HL-60 (cell line): ENCODE data around the gene TK2.
"Not testable (repeated sequence)": the region's sequence is repeated elsewhere in the genome, so short reads cannot be mapped to it uniquely, and the experiment has no call there.

Experiments used
- DNase-seq, 2 experiments: peaks; one replicate each; pipeline ENCODE4 v3.0.0-alpha.2; 2010 to 2020; ENCODE audit warnings: low read depth in 1 of 2, low spot score in 1 of 2
- H3K27ac ChIP-seq: fragments of 250-450 bp; sonication (Bioruptor Pico); replicated peaks from 2 replicates; pipeline ENCODE4 v1.5.1; 2020; ENCODE audit warnings: mild to moderate bottlenecking, moderate library complexity
- H3K27me3 ChIP-seq: fragments of 250-450 bp; sonication (Bioruptor Pico); 2 replicates; pipeline ENCODE4 v1.5.1; 2021; ENCODE audit warnings: mild to moderate bottlenecking, moderate library complexity; ENCODE audit not compliant: insufficient read depth, poor library complexity, severe bottlenecking
- H3K4me3 ChIP-seq: replicated peaks from 2 replicates; pipeline ENCODE4 v1.5.1; 2011; ENCODE audit warnings: mild to moderate bottlenecking, control low read depth, low read length; ENCODE audit not compliant: insufficient read depth
- GABPA ChIP-seq: IDR thresholded peaks from 2 replicates; pipeline ENCODE4 v1.6.1; 2012; ENCODE audit warnings: low read depth
- POLR2AphosphoS5 ChIP-seq: IDR thresholded peaks from 2 replicates; pipeline ENCODE4 v1.6.1; 2012; ENCODE audit warnings: low read depth
- SPI1 ChIP-seq: IDR thresholded peaks from 2 replicates; pipeline ENCODE4 v1.6.1; 2012; ENCODE audit warnings: low read depth, mild to moderate bottlenecking, borderline replicate concordance
- TF ChIP-seq, protein P1 (sequence below): IDR thresholded peaks from one replicate; pipeline ENCODE4 v1.5.1; 2011; ENCODE audit warnings: low read length, control low read depth, inconsistent platforms; ENCODE audit not compliant: insufficient read depth
- TF ChIP-seq, protein P2 (sequence below): IDR thresholded peaks from 2 replicates; pipeline ENCODE4 v1.6.1; 2012; ENCODE audit warnings: low read depth; ENCODE audit not compliant: insufficient replicate concordance

The TK2 gene

DNA sequence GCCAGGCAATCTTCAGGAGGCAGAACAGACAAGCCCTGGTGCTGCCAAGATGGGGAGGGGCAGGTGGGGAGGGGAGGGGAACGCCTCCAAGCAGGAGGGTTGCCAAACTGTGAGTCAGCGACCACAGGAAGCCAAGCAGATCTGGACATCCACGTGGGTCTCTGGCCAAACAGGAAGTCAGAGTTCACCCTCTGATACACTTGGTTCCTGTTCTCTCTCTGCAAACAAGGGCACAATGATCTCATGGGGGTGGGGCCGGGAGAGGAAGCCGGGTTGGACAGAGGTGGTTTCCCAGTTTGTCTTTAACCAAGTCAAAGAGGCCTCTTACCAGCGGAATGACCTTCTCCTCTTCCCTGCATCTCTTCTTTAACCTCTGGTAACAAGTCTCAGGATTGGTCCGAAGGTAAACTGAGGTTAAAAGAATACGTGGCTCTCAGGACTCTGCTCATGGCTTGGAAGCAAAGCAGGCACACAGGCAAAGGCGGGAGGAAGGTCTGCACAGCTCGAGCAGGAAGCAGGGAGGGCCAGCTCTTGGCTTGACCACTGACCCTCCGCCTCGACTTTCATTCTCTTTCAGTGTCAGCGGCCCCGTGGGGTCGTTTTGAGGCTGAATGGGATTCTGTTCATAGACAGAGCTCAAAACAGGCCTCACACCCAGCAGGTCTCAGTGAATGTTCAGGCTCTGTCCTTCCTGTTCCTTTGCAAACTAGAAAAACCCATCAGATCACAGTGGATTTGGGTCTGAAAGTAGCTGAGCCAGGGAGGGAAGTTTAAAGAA lies 32.9 kb downstream of the TK2 start:
- DNase-seq = peak; percentile 100
- peak overlapping the region; percentile 95 for H3K27ac ChIP-seq
- H3K27me3 ChIP-seq = no peaks in the 10 kb centered on the region
- TF ChIP-seq, protein P1, sequence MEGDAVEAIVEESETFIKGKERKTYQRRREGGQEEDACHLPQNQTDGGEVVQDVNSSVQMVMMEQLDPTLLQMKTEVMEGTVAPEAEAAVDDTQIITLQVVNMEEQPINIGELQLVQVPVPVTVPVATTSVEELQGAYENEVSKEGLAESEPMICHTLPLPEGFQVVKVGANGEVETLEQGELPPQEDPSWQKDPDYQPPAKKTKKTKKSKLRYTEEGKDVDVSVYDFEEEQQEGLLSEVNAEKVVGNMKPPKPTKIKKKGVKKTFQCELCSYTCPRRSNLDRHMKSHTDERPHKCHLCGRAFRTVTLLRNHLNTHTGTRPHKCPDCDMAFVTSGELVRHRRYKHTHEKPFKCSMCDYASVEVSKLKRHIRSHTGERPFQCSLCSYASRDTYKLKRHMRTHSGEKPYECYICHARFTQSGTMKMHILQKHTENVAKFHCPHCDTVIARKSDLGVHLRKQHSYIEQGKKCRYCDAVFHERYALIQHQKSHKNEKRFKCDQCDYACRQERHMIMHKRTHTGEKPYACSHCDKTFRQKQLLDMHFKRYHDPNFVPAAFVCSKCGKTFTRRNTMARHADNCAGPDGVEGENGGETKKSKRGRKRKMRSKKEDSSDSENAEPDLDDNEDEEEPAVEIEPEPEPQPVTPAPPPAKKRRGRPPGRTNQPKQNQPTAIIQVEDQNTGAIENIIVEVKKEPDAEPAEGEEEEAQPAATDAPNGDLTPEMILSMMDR = no peak
- 0 out of 2 replicates have a peak, but pooled peaks have one; percentile 13 for TF ChIP-seq GABPA
- TF ChIP-seq SPI1 = peak; percentile 90
- TF ChIP-seq, protein P2, sequence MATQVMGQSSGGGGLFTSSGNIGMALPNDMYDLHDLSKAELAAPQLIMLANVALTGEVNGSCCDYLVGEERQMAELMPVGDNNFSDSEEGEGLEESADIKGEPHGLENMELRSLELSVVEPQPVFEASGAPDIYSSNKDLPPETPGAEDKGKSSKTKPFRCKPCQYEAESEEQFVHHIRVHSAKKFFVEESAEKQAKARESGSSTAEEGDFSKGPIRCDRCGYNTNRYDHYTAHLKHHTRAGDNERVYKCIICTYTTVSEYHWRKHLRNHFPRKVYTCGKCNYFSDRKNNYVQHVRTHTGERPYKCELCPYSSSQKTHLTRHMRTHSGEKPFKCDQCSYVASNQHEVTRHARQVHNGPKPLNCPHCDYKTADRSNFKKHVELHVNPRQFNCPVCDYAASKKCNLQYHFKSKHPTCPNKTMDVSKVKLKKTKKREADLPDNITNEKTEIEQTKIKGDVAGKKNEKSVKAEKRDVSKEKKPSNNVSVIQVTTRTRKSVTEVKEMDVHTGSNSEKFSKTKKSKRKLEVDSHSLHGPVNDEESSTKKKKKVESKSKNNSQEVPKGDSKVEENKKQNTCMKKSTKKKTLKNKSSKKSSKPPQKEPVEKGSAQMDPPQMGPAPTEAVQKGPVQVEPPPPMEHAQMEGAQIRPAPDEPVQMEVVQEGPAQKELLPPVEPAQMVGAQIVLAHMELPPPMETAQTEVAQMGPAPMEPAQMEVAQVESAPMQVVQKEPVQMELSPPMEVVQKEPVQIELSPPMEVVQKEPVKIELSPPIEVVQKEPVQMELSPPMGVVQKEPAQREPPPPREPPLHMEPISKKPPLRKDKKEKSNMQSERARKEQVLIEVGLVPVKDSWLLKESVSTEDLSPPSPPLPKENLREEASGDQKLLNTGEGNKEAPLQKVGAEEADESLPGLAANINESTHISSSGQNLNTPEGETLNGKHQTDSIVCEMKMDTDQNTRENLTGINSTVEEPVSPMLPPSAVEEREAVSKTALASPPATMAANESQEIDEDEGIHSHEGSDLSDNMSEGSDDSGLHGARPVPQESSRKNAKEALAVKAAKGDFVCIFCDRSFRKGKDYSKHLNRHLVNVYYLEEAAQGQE = no peak
- peak; percentile 86 for TF ChIP-seq POLR2AphosphoS5
- peak overlapping the region; percentile 22 for H3K4me3 ChIP-seq

DNA sequence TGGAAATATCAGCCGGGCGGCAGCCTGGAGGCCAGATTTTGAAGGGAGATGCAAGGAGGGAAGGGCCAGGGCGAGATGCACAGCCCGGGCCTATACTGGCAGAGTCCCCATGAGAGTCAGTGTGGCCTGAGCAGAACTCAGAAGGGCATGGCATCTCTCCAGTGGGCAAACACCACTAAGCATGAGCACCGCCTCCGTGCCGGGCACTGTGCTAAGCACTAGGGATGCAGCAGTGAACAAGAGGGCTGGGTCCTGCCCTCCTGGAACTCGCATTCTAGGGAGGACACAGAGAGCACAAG lies 33.5 kb downstream of the TK2 start:
- no peak for TF ChIP-seq GABPA
- TF ChIP-seq, protein P1 = no peak
- TF ChIP-seq SPI1 = no peak
- TF ChIP-seq, protein P2 = no peak
- no peak for TF ChIP-seq POLR2AphosphoS5
- peak overlapping the region; percentile 95 for H3K27ac ChIP-seq
- no peaks in the 10 kb centered on the region for H3K27me3 ChIP-seq
- no peak for DNase-seq
- H3K4me3 ChIP-seq = no peak overlapping the region

DNA sequence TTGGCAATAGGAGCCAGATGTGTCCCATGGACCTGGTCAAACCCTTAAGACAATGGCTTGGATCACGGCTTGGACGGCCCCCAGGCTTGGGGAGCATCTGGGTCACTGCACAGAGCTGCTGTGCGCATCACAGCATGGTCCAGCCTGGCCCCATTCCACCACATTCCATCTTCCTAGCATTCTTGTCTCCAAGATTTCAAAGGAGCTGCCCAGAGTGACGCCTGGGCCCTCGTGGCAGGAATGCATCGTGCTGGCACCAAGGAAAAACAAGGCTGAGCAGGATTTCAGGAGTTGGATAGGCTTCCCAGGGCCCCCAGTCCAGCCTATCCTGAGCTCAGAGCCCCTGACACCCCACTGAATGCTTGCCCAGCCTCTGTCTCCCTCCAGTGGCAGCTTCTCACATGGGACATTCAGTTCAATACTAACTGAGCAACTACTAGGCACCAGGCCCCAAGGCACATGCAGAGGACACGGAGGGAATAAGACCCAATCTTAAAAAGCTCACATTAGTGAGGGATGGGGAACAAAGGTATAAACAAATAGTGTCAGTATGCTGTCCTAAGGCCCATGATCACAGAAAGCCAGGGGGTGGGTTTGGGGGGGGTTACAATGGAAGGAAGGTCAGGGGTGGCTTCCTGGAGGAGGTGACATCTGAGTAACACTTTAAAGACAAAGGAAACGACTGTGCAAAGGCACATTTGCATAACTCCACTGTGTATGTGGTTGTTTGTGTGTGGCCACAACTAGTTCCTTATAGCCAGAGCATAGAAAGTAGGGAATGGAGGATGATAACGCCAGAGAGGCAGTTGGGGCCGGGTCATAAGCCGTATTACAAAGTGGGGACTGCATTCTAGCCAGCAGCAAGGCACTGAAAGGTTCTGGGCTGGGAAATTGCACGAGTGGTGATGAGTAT lies 34.1 kb downstream of the TK2 start:
- Histone ChIP-seq H3K27me3 (no peaks in the 10 kb centered on the region), H3K27ac (peak overlapping the region; percentile 95), H3K4me3 (no peak overlapping the region)
- TF ChIP-seq, protein P1 = peak; percentile 21
- TF ChIP-seq SPI1 (no peak), POLR2AphosphoS5 (0 out of 2 replicates have a peak, but pooled peaks have one; percentile 26), GABPA (no peak)
- TF ChIP-seq, protein P2 = no peak
- DNase-seq = peak; percentile 77 to 83

DNA sequence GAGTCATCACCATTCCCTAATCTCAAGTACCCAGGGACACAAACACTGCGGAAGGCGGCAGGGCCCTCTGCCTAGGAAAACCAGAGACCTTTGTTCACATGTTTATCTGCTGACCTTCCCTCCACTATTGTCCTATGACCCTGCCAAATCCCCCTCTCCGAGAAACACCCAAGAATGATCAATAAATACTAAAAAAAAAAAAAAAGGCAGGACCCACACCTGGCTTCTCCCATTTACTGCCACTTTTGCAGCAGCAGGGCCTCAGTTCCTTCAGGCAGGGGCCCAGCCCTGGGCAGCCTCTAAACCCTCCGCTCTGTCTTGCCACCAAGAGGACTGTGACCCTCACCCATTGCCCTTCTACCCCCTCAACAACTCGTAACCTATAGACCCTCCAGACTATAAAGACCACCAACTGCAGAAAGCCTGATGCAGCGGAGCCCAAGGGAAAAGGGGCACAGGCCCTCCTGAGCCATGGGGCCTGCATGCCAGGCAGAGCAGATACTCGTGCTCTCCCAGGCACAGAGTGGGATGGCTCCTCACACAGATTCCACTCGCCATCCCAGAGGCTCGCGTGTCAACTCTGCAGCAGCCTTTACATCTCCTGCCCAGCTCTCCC lies 34.8 kb downstream of the TK2 start:
- DNase-seq, H3K4me3 ChIP-seq, H3K27me3 ChIP-seq: not testable (repeated sequence)
- peak overlapping the region; percentile 95 for H3K27ac ChIP-seq
